SU-DHL-6 (cell line): ENCODE data around the gene BRD1.

Experiments used
- H2AFZ ChIP-seq: fragments of 200-600 bp; sonication (generic); 2 replicates; pipeline ENCODE4 v1.6.1; 2014; ENCODE audit warnings: low read depth, mild to moderate bottlenecking, moderate library complexity, mixed read lengths, antibody characterized with exemption, low read length; ENCODE audit not compliant: severe bottlenecking
- H3F3A ChIP-seq: fragments of 200-600 bp; shearing (Covaris generic); 2 replicates; pipeline ENCODE4 v1.6.0; 2016; ENCODE audit warnings: antibody characterized with exemption, mild to moderate bottlenecking; ENCODE audit not compliant: insufficient read depth
- H3K27ac ChIP-seq: fragments of 200-600 bp; sonication (generic); 2 replicates; pipeline ENCODE4 v1.5.1; 2016; ENCODE audit warnings: low read depth, mild to moderate bottlenecking, low read length, moderate library complexity, mixed read lengths
- H3K27me3 ChIP-seq: fragments of 200-600 bp; sonication (generic), shearing (Covaris generic); 2 replicates; pipeline ENCODE4 v1.6.0; 2014; ENCODE audit warnings: mild to moderate bottlenecking, low read length
- H3K36me3 ChIP-seq: fragments of 200-600 bp; sonication (generic); 2 replicates; pipeline ENCODE4 v1.6.1; 2014; ENCODE audit warnings: mild to moderate bottlenecking, low read length, mixed read lengths
- H3K4me2 ChIP-seq: fragments of 300-600, 200-600 bp; shearing (Covaris generic), sonication (generic); 2 replicates; pipeline ENCODE4 v1.6.0; 2014; ENCODE audit warnings: low read length, low read depth, mild to moderate bottlenecking; ENCODE audit not compliant: poor library complexity, severe bottlenecking
- H3K4me3 ChIP-seq: fragments of 200-600 bp; sonication (generic); 2 replicates; pipeline ENCODE4 v1.5.1; 2014; ENCODE audit warnings: antibody characterized with exemption, low read length, mild to moderate bottlenecking, mixed read lengths; ENCODE audit not compliant: insufficient read depth, poor library complexity, severe bottlenecking
- H3K79me2 ChIP-seq: fragments of 200-600 bp; sonication (generic); 2 replicates; pipeline ENCODE4 v1.6.1; 2014; ENCODE audit warnings: mild to moderate bottlenecking, low read length, moderate library complexity; ENCODE audit not compliant: insufficient read depth
- H3K9ac ChIP-seq: fragments of 200-600 bp; sonication (generic); 2 replicates; pipeline ENCODE4 v1.7.0; 2014; ENCODE audit warnings: mild to moderate bottlenecking, low read length
- H3K9me2 ChIP-seq: fragments of 200-600 bp; sonication (generic); replicated peaks from 2 replicates; pipeline ENCODE4 v1.6.1; 2014; ENCODE audit warnings: low read length; ENCODE audit not compliant: insufficient read depth
- H3K9me3 ChIP-seq: fragments of 200-600 bp; sonication (generic); 2 replicates; pipeline ENCODE4 v1.6.1; 2014; ENCODE audit warnings: low read length, mixed read lengths; ENCODE audit not compliant: insufficient read depth
- H4K20me1 ChIP-seq: fragments of 200-600 bp; sonication (generic); 2 replicates; pipeline ENCODE4 v1.6.1; 2014; ENCODE audit warnings: low read depth, mild to moderate bottlenecking, antibody characterized with exemption, low read length, moderate library complexity, mixed read lengths
- CTCF ChIP-seq: fragments of 200-600 bp; sonication (generic); IDR thresholded peaks from one replicate; pipeline ENCODE4 v1.5.1; 2017; ENCODE audit warnings: antibody characterized with exemption, mild to moderate bottlenecking, low read length, moderate library complexity; ENCODE audit not compliant: insufficient read depth, poor library complexity, severe bottlenecking
- EZH2phosphoT487 ChIP-seq: fragments of 200-600 bp; sonication (generic), shearing (Covaris generic); conservative IDR thresholded peaks from 2 replicates; pipeline ENCODE4 v1.6.1; 2018; ENCODE audit warnings: mild to moderate bottlenecking, antibody characterized with exemption, low read length, moderate library complexity, mixed read lengths

Gene BRD1

GRCh38 chr22:49817359-49817758 lies 10.3 kb downstream of the BRD1 start:
- H2AFZ ChIP-seq = no peak overlapping the region
- H3K9me3 ChIP-seq = no peaks in the 10 kb centered on the region
- H3K27ac ChIP-seq = no peak overlapping the region
- H3K79me2 ChIP-seq = peaks cover 87% of the 10 kb centered on the region
- TF ChIP-seq EZH2phosphoT487 (no peak), CTCF (no peak)
- H4K20me1 ChIP-seq = no peaks in the 10 kb centered on the region; the same call in 1 of the 2 replicates
- no peaks in the 10 kb centered on the region for H3K27me3 ChIP-seq
- no peaks in the 10 kb centered on the region for H3K9me2 ChIP-seq
- no peak overlapping the region for H3K4me2 ChIP-seq
- no peak overlapping the region for H3K9ac ChIP-seq
- H3K4me3 ChIP-seq = no peak overlapping the region
- peaks cover 6% of the 10 kb centered on the region; the same call in 1 of the 2 replicates for H3K36me3 ChIP-seq
- H3F3A ChIP-seq = no peaks in the 10 kb centered on the region

GRCh38 chr22:49815641-49816091 lies 12.0 kb downstream of the BRD1 start:
- H3K9ac ChIP-seq = no peak overlapping the region
- no peak overlapping the region for H2AFZ ChIP-seq
- H3F3A ChIP-seq = no peaks in the 10 kb centered on the region
- H3K9me3 ChIP-seq = no peaks in the 10 kb centered on the region
- no peaks in the 10 kb centered on the region for H3K9me2 ChIP-seq
- H3K4me2 ChIP-seq = no peak overlapping the region
- TF ChIP-seq CTCF (no peak), EZH2phosphoT487 (no peak)
- no peaks in the 10 kb centered on the region; the same call in 1 of the 2 replicates for H4K20me1 ChIP-seq
- no peaks in the 10 kb centered on the region for H3K27me3 ChIP-seq
- H3K27ac ChIP-seq = no peak overlapping the region
- H3K79me2 ChIP-seq = peaks cover 89% of the 10 kb centered on the region
- H3K36me3 ChIP-seq = no peaks in the 10 kb centered on the region; the same call in 1 of the 2 replicates
- H3K4me3 ChIP-seq = no peak overlapping the region

- Histone ChIP-seq H3F3A (no peaks in the 10 kb centered on the region), H3K4me3 (no peak overlapping the region), H3K9me2 (no peaks in the 10 kb centered on the region), H3K27me3 (no peaks in the 10 kb centered on the region), H2AFZ (no peak overlapping the region), H4K20me1 (peaks cover 3% of the 10 kb centered on the region), H3K4me2 (no peak overlapping the region), H3K27ac (no peak overlapping the region), H3K36me3 (no peaks in the 10 kb centered on the region), H3K9me3 (no peaks in the 10 kb centered on the region), H3K79me2 (peaks cover 89% of the 10 kb centered on the region), H3K9ac (no peak overlapping the region)
- TF ChIP-seq CTCF = no peak
- no peak for TF ChIP-seq EZH2phosphoT487
Measured at GRCh38 chr22:49814856-49815255, 12.8 kb downstream of the BRD1 start.
